Kidney (tissue), 14 donors: ENCODE data around the gene POU3F3. TPM values are rescaled to one million over a fixed set of nuclear protein-coding genes. Genes with fewer than 3 reads are reported as not detected.

Source experiments
- DNase-seq, 5 donors: peaks; one replicate each; pipeline ENCODE4 v3.0.0-alpha.2; 2013 to 2020
- FAIRE-seq: peaks from 2 replicates; lab custom pipeline; 2012; peaks lifted over from hg19 to GRCh38; lab: Jason Lieb, UNC
- H3K27ac ChIP-seq, 2 donors: one replicate each; pipeline ENCODE4 v1.7.0; 2013; ENCODE audit warnings: low read depth in 2 of 2, low read length in 2 of 2, inconsistent platforms in 1 of 2
- H3K27me3 ChIP-seq: one replicate; pipeline ENCODE4 v1.7.1; 2013; ENCODE audit warnings: low read length, inconsistent platforms; ENCODE audit not compliant: control insufficient read depth, insufficient read depth
- H3K36me3 ChIP-seq, 3 donors: one replicate each; pipeline versions ENCODE4 v1.7.0 to v1.7.1; 2013; ENCODE audit warnings: low read length in 3 of 3, control low read depth in 1 of 3, inconsistent platforms in 1 of 3; ENCODE audit not compliant: insufficient read depth in 3 of 3, control insufficient read depth in 2 of 3
- H3K4me1 ChIP-seq, 3 donors: one replicate each; pipeline versions ENCODE4 v1.7.0 to v1.7.1; 2013; ENCODE audit warnings: low read length in 3 of 3, inconsistent platforms in 1 of 3, low read depth in 1 of 3; ENCODE audit not compliant: control insufficient read depth in 2 of 3, insufficient read depth in 2 of 3
- H3K4me3 ChIP-seq, 3 donors: one replicate each; pipeline versions ENCODE4 v1.7.0 to v1.8.1; 2013; ENCODE audit warnings: low read length in 3 of 3, control low read depth in 1 of 3, inconsistent platforms in 1 of 3
- H3K9ac ChIP-seq, 3 donors: one replicate each; pipeline versions ENCODE4 v1.7.0 to v1.7.1; 2013; ENCODE audit warnings: low read length in 3 of 3, control low read depth in 1 of 3, inconsistent platforms in 1 of 3
- H3K9me3 ChIP-seq, 3 donors: one replicate each; pipeline versions ENCODE4 v1.7.0 to v1.7.1; 2013; ENCODE audit warnings: low read length in 3 of 3, control low read depth in 1 of 3, inconsistent platforms in 1 of 3; ENCODE audit not compliant: control insufficient read depth in 2 of 3, insufficient read depth in 1 of 3
- CTCF ChIP-seq: IDR thresholded peaks from 3 replicates; pipeline ENCODE4 v1.5.1; 2012; ENCODE audit warnings: mild to moderate bottlenecking, moderate library complexity, borderline replicate concordance; ENCODE audit not compliant: insufficient read depth; ENCODE audit errors: extremely low read depth
- intact Hi-C: fragments of 100-400 bp; cut with DNase I; formaldehyde crosslinking; loops from one replicate; pipeline ENCODE4 v1.11.1; 2022
- polyA plus RNA-seq: library from polyadenylated mRNA; stranded (reverse); fragments of 350-450 nt; fragmentation: Illumina TruSeq; extraction: RNeasy Lipid Tissue Mini Kit (QIAGEN cat#74804); gene quantifications from one replicate; pipeline ENCODE4 v1.2.3, GENCODE V29; 2014; ENCODE audit warnings: low read depth, low replicate concordance; ENCODE audit not compliant: insufficient read depth
- total RNA-seq: library from RNA; stranded (reverse); fragmentation: NEBNext Ultra II Directional; extraction: Animal tissue kit (Norgen Biotek cat#: 25700); gene quantifications from one replicate; pipeline ENCODE4 v1.2.1, GENCODE V29; 2021
- donor health status: control.
- donor health status: control.
- donor health status: control.
- donor health status: control.
- donor health status: control.
- donor health status: DM: yes; HTN: yes; CAD: no.
- donor health status: Normal renal cell carcinoma (clear cell type).

POU3F3 gene
- total and polyA plus RNA-seq, 2 donors from 2014 or later, result 31.4 to 118 TPM

GRCh38 chr2:104849101-104849500 lies 4.8 kb upstream of the POU3F3 start:
- peak overlapping the region in 2 of 3 donors; percentile 24 to 72 for H3K9ac ChIP-seq
- H3K27me3 ChIP-seq, result peaks cover 62% of the 10 kb centered on the region
- H3K9me3 ChIP-seq, result no peaks in the 10 kb centered on the region
- peak overlapping the region; percentile 57 to 60 for H3K27ac ChIP-seq
- FAIRE-seq (no peak), DNase-seq (no peak)
- TF ChIP-seq CTCF, result no peak
- peak overlapping the region; percentile 37 to 78 (median 58) for H3K4me3 ChIP-seq
- intact Hi-C loops, result no loop called here
- H3K36me3 ChIP-seq, result no peaks in the 10 kb centered on the region
- peaks cover 0 to 5% (median 3%) of the 10 kb centered on the region in 3 donors for H3K4me1 ChIP-seq

DNA sequence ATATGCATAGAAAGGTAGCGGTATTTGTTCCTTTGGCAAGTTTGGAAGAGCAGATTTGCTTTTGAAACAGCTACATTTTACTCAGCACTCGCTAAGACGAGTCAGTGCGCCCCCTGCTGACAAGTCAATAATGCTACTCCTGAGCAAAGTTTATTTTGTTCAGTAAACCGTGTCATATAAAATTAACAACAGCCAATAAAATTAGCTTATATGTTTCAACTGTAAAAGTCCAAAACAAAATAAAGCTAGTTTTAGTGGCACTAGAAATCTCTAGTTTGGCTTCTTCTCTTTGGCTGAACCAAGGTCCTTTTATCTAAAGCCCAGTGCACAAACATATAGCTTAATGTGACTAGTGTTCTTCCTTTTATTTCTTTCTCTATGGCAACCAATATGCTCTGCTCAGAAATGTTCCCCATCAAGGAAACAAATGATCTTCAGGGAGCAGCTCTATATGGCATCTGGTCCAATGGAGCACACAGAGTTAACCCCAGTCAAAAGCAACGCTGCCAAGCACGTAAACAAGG lies 4.2 kb upstream of the POU3F3 start:
- TF ChIP-seq CTCF, result peak; percentile 89
- peak overlapping the region; percentile 79 to 92 for H3K27ac ChIP-seq
- peak overlapping the region; percentile 56 to 78 (median 58) for H3K4me3 ChIP-seq
- FAIRE-seq (peak; percentile 35), DNase-seq (peak; percentile 83 to 90 (median 86))
- H3K9me3 ChIP-seq, result no peaks in the 10 kb centered on the region
- no peaks in the 10 kb centered on the region for H3K36me3 ChIP-seq
- peaks cover 63% of the 10 kb centered on the region for H3K27me3 ChIP-seq
- peak overlapping the region; percentile 40 to 65 (median 43) for H3K9ac ChIP-seq
- H3K4me1 ChIP-seq, result peaks cover 0 to 5% (median 3%) of the 10 kb centered on the region in 3 donors
- intact Hi-C loops, result no loop called here

GRCh38 chr2:104850361-104851290 lies 3.3 kb upstream of the POU3F3 start:
- no peaks in the 10 kb centered on the region for H3K36me3 ChIP-seq
- H3K27ac ChIP-seq, result peak overlapping the region; percentile 79 to 92
- no peaks in the 10 kb centered on the region for H3K9me3 ChIP-seq
- peak in 4 of 5 donors; percentile 24 to 59 (median 38) for DNase-seq
- peaks cover 58% of the 10 kb centered on the region for H3K27me3 ChIP-seq
- FAIRE-seq, result no peak
- peak overlapping the region in 2 of 3 donors; percentile 43 to 65 for H3K9ac ChIP-seq
- peak overlapping the region; percentile 56 to 78 (median 58) for H3K4me3 ChIP-seq
- TF ChIP-seq CTCF, result no peak
- intact Hi-C loops, result no loop called here
- H3K4me1 ChIP-seq, result peaks cover 0 to 5% (median 3%) of the 10 kb centered on the region in 3 donors
